Gastroesophageal sphincter (tissue), 3 donors: ENCODE results near the gene TEX26.

Experiments
- CTCF ChIP-seq, 4 experiments: fragments of 200-600 bp in 2 of 4; fragments of 450-650 bp in 2 of 4; sonication (generic) in 1 of 4; IDR thresholded peaks; one replicate each; pipeline ENCODE4 v1.5.1; 2017 to 2019; ENCODE audit warnings: antibody characterized with exemption in 4 of 4, mild to moderate bottlenecking in 2 of 4, moderate library complexity in 2 of 4
- EP300 ChIP-seq: sonication (generic); formaldehyde crosslinking; IDR thresholded peaks from one replicate; pipeline ENCODE4 v1.6.1; 2017; ENCODE audit warnings: antibody characterized with exemption, mild to moderate bottlenecking

GRCh38 chr13:30898070-30898469 is 34.4 kb upstream of the TEX26 start:
- no peak for TF ChIP-seq CTCF (IDR thresholded peaks at IDR 0.05)
- TF ChIP-seq EP300, result no peak
